OCI-LY7 (cell line): Measurements from ENCODE around the gene TTC19. TPM values are rescaled to one million over a fixed set of nuclear protein-coding genes. Genes with fewer than 3 reads are reported as not detected.

Experiments used
- BruUV-seq: library from RNA; stranded (reverse); fragments of 400-500 nt; replicated peaks from 2 replicates; lab custom pipeline; 2021; lab: Mats Ljungman, UMichigan
- CTCF ChIA-PET: fragments of 300-600 bp; sonication (Branson Sonifier 250); formaldehyde crosslinking; loops from one replicate; lab custom pipeline; 2022; ENCODE audit warnings: antibody characterized with exemption; ENCODE audit not compliant: unreplicated experiment; lab: Charles Lee
- POLR2A ChIA-PET: fragments of 300-600 bp; sonication (Branson Sonifier 250); formaldehyde crosslinking; loops from one replicate; lab custom pipeline; 2022; ENCODE audit warnings: antibody characterized with exemption; lab: Charles Lee
- DNase-seq: peaks from one replicate; pipeline ENCODE4 v3.0.0-alpha.2; 2015; ENCODE audit warnings: low spot score
- H2AFZ ChIP-seq: fragments of 200-600 bp; sonication (generic), shearing (Covaris generic); 2 replicates; pipeline ENCODE4 v1.6.1; 2014; ENCODE audit warnings: mild to moderate bottlenecking, antibody characterized with exemption, low read length, moderate library complexity
- H3K27ac ChIP-seq: fragments of 200-600 bp; sonication (generic); 2 replicates; pipeline ENCODE4 v1.5.1; 2014; ENCODE audit warnings: mixed run types, low read depth, mild to moderate bottlenecking, moderate library complexity, low read length, inconsistent platforms; ENCODE audit not compliant: poor library complexity, severe bottlenecking
- H3K36me3 ChIP-seq: fragments of 200-600 bp; sonication (generic); 2 replicates; pipeline ENCODE4 v1.6.1; 2014; ENCODE audit warnings: mild to moderate bottlenecking, antibody characterized with exemption, low read length, moderate library complexity, mixed read lengths; ENCODE audit not compliant: insufficient read depth
- H3K4me1 ChIP-seq: fragments of 200-600 bp; sonication (generic); 2 replicates; pipeline ENCODE4 v1.5.1; 2014; ENCODE audit warnings: mild to moderate bottlenecking, low read length; ENCODE audit not compliant: insufficient read depth, poor library complexity, severe bottlenecking
- H3K4me2 ChIP-seq: fragments of 200-600 bp; sonication (generic); 2 replicates; pipeline ENCODE4 v1.6.1; 2014; ENCODE audit warnings: mild to moderate bottlenecking, low read length
- H3K4me3 ChIP-seq: fragments of 200-600 bp; sonication (generic); 2 replicates; pipeline ENCODE4 v1.5.1; 2014; ENCODE audit warnings: mild to moderate bottlenecking, low read depth, low read length; ENCODE audit not compliant: poor library complexity, severe bottlenecking
- H3K79me2 ChIP-seq: fragments of 200-600 bp; sonication (generic); 2 replicates; pipeline ENCODE4 v1.6.1; 2016; ENCODE audit warnings: low read depth, mild to moderate bottlenecking, low read length, moderate library complexity, mixed read lengths; ENCODE audit not compliant: insufficient read depth
- H3K9me2 ChIP-seq: fragments of 200-600 bp; sonication (generic); 2 replicates; pipeline ENCODE4 v1.6.1; 2016; ENCODE audit warnings: mild to moderate bottlenecking, low read length, mixed read lengths; ENCODE audit not compliant: insufficient read depth
- H3K9me3 ChIP-seq: fragments of 200-600 bp; sonication (generic); 2 replicates; pipeline ENCODE4 v1.6.1; 2014; ENCODE audit warnings: mild to moderate bottlenecking, mixed run types, low read length, mixed read lengths
- H4K20me1 ChIP-seq: fragments of 200-600 bp; sonication (generic); 2 replicates; pipeline ENCODE4 v1.6.1; 2014; ENCODE audit warnings: mild to moderate bottlenecking, antibody characterized with exemption, low read length, moderate library complexity, mixed read lengths; ENCODE audit not compliant: insufficient read depth
- CTCF ChIP-seq: fragments of 200-600 bp; sonication (generic); conservative IDR thresholded peaks from 2 replicates; pipeline ENCODE4 v1.5.1; 2014; ENCODE audit warnings: mild to moderate bottlenecking, antibody characterized with exemption, low read length, moderate library complexity, mixed read lengths
- EZH2phosphoT487 ChIP-seq: fragments of 200-600 bp; sonication (generic); IDR thresholded peaks from 2 replicates; pipeline ENCODE4 v1.6.1; 2018; ENCODE audit warnings: low read depth, borderline replicate concordance, mild to moderate bottlenecking, mixed run types, antibody characterized with exemption, low read length, moderate library complexity, mixed read lengths
- intact Hi-C: fragments of 100-400 bp; cut with micrococcal nuclease; formaldehyde crosslinking; loops from one replicate; pipeline ENCODE4 v1.10.0; 2022; ENCODE audit not compliant: unreplicated experiment
- total RNA-seq, 2 experiments: library from RNA; depleted of rRNA in 1 of 2; stranded (reverse); fragments of >200 nt in 1 of 2; shearing (Covaris generic) in 1 of 2; gene quantifications; 2 replicates each; pipeline ENCODE4 v1.2.3, GENCODE V29; 2014 to 2022

Gene TTC19
- total RNA-seq, 2 experiments from 2014 or later = 42.0 to 43.7 TPM

- DNase-seq = no peak
- no peak for TF ChIP-seq CTCF
- TF ChIP-seq EZH2phosphoT487 = no peak
- Histone ChIP-seq H3K9me2 (no peaks in the 10 kb centered on the region), H3K4me1 (no peaks in the 10 kb centered on the region), H3K4me2 (no peak overlapping the region), H4K20me1 (no peaks in the 10 kb centered on the region), H3K36me3 (peaks cover 91% of the 10 kb centered on the region), H3K79me2 (no peaks in the 10 kb centered on the region), H3K4me3 (no peak overlapping the region), H3K9me3 (no peaks in the 10 kb centered on the region), H2AFZ (no peak overlapping the region), H3K27ac (no peak overlapping the region)
- intact Hi-C loops = no loop called here
- no TSS peak for BruUV-seq
- ChIA-PET CTCF (no interaction called here), POLR2A (interaction anchor here (1.2 kb wide), 1 partner anchor 25 kb away, joined by 3 read pairs; no protein-coding TSS in a partner anchor)
Measured at GRCh38 chr17:16040710-16041251, 41.2 kb downstream of the TTC19 start.

GRCh38 chr17:16044487-16044886 is 44.9 kb downstream of the TTC19 start:
- no peaks in the 10 kb centered on the region for H3K79me2 ChIP-seq
- no peaks in the 10 kb centered on the region for H3K9me3 ChIP-seq
- no peak overlapping the region for H2AFZ ChIP-seq
- POLR2A ChIA-PET = interaction anchor here (0.5 to 1.3 kb wide), 2 partner anchors 43 to 146 kb away, joined by 3 read pairs; no protein-coding TSS in a partner anchor
- intact Hi-C loops = no loop called here
- H4K20me1 ChIP-seq = no peaks in the 10 kb centered on the region
- BruUV-seq = no TSS peak
- no peak overlapping the region for H3K4me2 ChIP-seq
- H3K27ac ChIP-seq = no peak overlapping the region
- TF ChIP-seq CTCF = no peak
- TF ChIP-seq EZH2phosphoT487 = no peak
- no peak for DNase-seq
- peaks cover 80% of the 10 kb centered on the region for H3K36me3 ChIP-seq
- no peak overlapping the region for H3K4me3 ChIP-seq
- no peaks in the 10 kb centered on the region for H3K4me1 ChIP-seq
- no peaks in the 10 kb centered on the region for H3K9me2 ChIP-seq
- CTCF ChIA-PET = no interaction called here

GRCh38 chr17:16046966-16047365 is 47.3 kb downstream of the TTC19 start:
- BruUV-seq = no TSS peak
- no peak overlapping the region for H2AFZ ChIP-seq
- CTCF ChIA-PET = no interaction called here
- no peaks in the 10 kb centered on the region for H3K4me1 ChIP-seq
- intact Hi-C loops = no loop called here
- no peaks in the 10 kb centered on the region for H4K20me1 ChIP-seq
- TF ChIP-seq EZH2phosphoT487 = no peak
- TF ChIP-seq CTCF = no peak
- H3K4me3 ChIP-seq = no peak overlapping the region
- H3K27ac ChIP-seq = no peak overlapping the region
- no peaks in the 10 kb centered on the region for H3K9me2 ChIP-seq
- no peak for DNase-seq
- POLR2A ChIA-PET = interaction anchor here (0.9 kb wide), 2 partner anchors 70 to 141 kb away, joined by 4 to 5 read pairs; no protein-coding TSS in a partner anchor
- H3K79me2 ChIP-seq = no peaks in the 10 kb centered on the region
- no peak overlapping the region for H3K4me2 ChIP-seq
- no peaks in the 10 kb centered on the region for H3K9me3 ChIP-seq
- H3K36me3 ChIP-seq = peaks cover 71% of the 10 kb centered on the region
